ENCODE data around the gene MYO18B.

MYO18B gene

DNA sequence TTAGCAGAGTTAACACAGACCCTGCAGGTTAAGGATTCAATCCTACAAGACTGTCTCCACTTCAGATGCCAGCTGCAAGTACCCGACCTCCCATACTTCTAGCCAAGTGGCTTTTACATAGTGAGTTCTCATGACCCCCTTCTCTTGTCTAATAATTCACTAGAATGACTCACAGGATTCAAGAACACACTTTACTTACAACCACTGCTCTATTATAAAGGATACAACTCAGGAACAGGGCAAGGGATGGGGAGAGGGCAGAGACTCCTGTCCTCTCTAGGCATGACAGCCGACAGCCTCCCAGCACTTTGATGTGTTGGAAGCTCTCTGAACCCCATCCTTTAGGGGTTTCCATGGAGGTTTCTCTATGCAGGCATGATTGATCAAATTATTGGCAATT lies 60.0 kb downstream of the MYO18B start:
- Histone ChIP-seq H3K4me3 (ENCODE audit: low read length) (no peak overlapping the region), H3K27ac (ENCODE audit: low read length) (no peak overlapping the region), H3K9me3 (replicated peaks; ENCODE audit: insufficient read depth, low read length) (no peaks in the 10 kb centered on the region), H3K27me3 (replicated peaks; ENCODE audit: insufficient read depth, low read length) (peaks cover 57% of the 10 kb centered on the region), H3K4me1 (ENCODE audit: low read length) (no peaks in the 10 kb centered on the region), H2AFZ (ENCODE audit: low read length) (no peak overlapping the region), H3K79me2 (ENCODE audit: low read length) (no peaks in the 10 kb centered on the region), H3K36me3 (replicated peaks; ENCODE audit: insufficient read depth, low read length) (no peaks in the 10 kb centered on the region), H3K9me2 (replicated peaks; ENCODE audit: insufficient read depth, low read length) (no peaks in the 10 kb centered on the region), H4K20me1 (ENCODE audit: insufficient read depth, low read length) (no peaks in the 10 kb centered on the region), H3F3A (ENCODE audit: insufficient read depth, low read length) (no peaks in the 10 kb centered on the region), H3K9ac (ENCODE audit: low read length) (no peak overlapping the region), H3K4me2 (ENCODE audit: low read depth, low read length) (no peak overlapping the region)
- no peak for DNase-seq
- TF ChIP-seq CTCF (IDR thresholded peaks at IDR 0.05; ENCODE audit: low read length) (no peak), EZH2 (optimal IDR thresholded peaks at IDR 0.05; ENCODE audit: low read depth, low read length) (no peak), EZH2phosphoT487 (IDR thresholded peaks at IDR 0.05; ENCODE audit: low read length) (no peak)

GRCh38 chr22:25804676-25805075 lies 62.7 kb downstream of the MYO18B start:
- Histone ChIP-seq H2AFZ (ENCODE audit: low read length) (no peak overlapping the region), H3K9ac (ENCODE audit: low read length) (no peak overlapping the region), H3K79me2 (ENCODE audit: low read length) (no peaks in the 10 kb centered on the region), H4K20me1 (ENCODE audit: insufficient read depth, low read length) (no peaks in the 10 kb centered on the region), H3K4me2 (ENCODE audit: low read depth, low read length) (no peak overlapping the region), H3F3A (ENCODE audit: insufficient read depth, low read length) (no peaks in the 10 kb centered on the region), H3K27ac (ENCODE audit: low read length) (no peak overlapping the region), H3K4me1 (ENCODE audit: low read length) (no peaks in the 10 kb centered on the region), H3K9me3 (replicated peaks; ENCODE audit: insufficient read depth, low read length) (no peaks in the 10 kb centered on the region), H3K36me3 (replicated peaks; ENCODE audit: insufficient read depth, low read length) (no peaks in the 10 kb centered on the region), H3K27me3 (replicated peaks; ENCODE audit: insufficient read depth, low read length) (peaks cover 45% of the 10 kb centered on the region), H3K4me3 (ENCODE audit: low read length) (no peak overlapping the region), H3K9me2 (replicated peaks; ENCODE audit: insufficient read depth, low read length) (no peaks in the 10 kb centered on the region)
- TF ChIP-seq EZH2phosphoT487 (IDR thresholded peaks at IDR 0.05; ENCODE audit: low read length) (no peak), CTCF (IDR thresholded peaks at IDR 0.05; ENCODE audit: low read length) (no peak), EZH2 (optimal IDR thresholded peaks at IDR 0.05; ENCODE audit: low read depth, low read length) (no peak)
- no peak for DNase-seq

- H3K27ac ChIP-seq (ENCODE audit: low read length) = no peak overlapping the region
- H3K9me3 ChIP-seq (replicated peaks; ENCODE audit: insufficient read depth, low read length) = no peaks in the 10 kb centered on the region
- H3K27me3 ChIP-seq (replicated peaks; ENCODE audit: insufficient read depth, low read length) = peaks cover 49% of the 10 kb centered on the region
- no peaks in the 10 kb centered on the region for H4K20me1 ChIP-seq (ENCODE audit: insufficient read depth, low read length)
- H3K9me2 ChIP-seq (replicated peaks; ENCODE audit: insufficient read depth, low read length) = no peaks in the 10 kb centered on the region
- H3K4me1 ChIP-seq (ENCODE audit: low read length) = no peaks in the 10 kb centered on the region
- DNase-seq = no peak
- no peak for TF ChIP-seq EZH2 (optimal IDR thresholded peaks at IDR 0.05; ENCODE audit: low read depth, low read length)
- no peak for TF ChIP-seq CTCF (IDR thresholded peaks at IDR 0.05; ENCODE audit: low read length)
- TF ChIP-seq EZH2phosphoT487 (IDR thresholded peaks at IDR 0.05; ENCODE audit: low read length) = no peak
- H3K4me2 ChIP-seq (ENCODE audit: low read depth, low read length) = no peak overlapping the region
- H2AFZ ChIP-seq (ENCODE audit: low read length) = no peak overlapping the region
- no peaks in the 10 kb centered on the region for H3K79me2 ChIP-seq (ENCODE audit: low read length)
- no peaks in the 10 kb centered on the region for H3K36me3 ChIP-seq (replicated peaks; ENCODE audit: insufficient read depth, low read length)
- H3F3A ChIP-seq (ENCODE audit: insufficient read depth, low read length) = no peaks in the 10 kb centered on the region
- H3K9ac ChIP-seq (ENCODE audit: low read length) = no peak overlapping the region
- H3K4me3 ChIP-seq (ENCODE audit: low read length) = no peak overlapping the region
These were observed 64.6 kb downstream of the MYO18B start for GRCh38 chr22:25806579-25806978.
